GM18870 (cell line): ENCODE data around the gene OPCML.
"Not testable (repeated sequence)": the region's sequence is repeated elsewhere in the genome, so short reads cannot be mapped to it uniquely, and the experiment has no call there.

Experiments used
- ATAC-seq: cut with Tn5 transposase; IDR thresholded peaks from one replicate; pipeline ENCODE4 v1.9.1; 2021; ENCODE audit warnings: moderate library complexity; ENCODE audit not compliant: unreplicated experiment

OPCML gene

GRCh38 chr11:132429685-132430084 is 1102.6 kb downstream of the OPCML start:
- no peak for ATAC-seq

- ATAC-seq = no peak
Measured at GRCh38 chr11:132427611-132428010, 1104.7 kb downstream of the OPCML start.

DNA sequence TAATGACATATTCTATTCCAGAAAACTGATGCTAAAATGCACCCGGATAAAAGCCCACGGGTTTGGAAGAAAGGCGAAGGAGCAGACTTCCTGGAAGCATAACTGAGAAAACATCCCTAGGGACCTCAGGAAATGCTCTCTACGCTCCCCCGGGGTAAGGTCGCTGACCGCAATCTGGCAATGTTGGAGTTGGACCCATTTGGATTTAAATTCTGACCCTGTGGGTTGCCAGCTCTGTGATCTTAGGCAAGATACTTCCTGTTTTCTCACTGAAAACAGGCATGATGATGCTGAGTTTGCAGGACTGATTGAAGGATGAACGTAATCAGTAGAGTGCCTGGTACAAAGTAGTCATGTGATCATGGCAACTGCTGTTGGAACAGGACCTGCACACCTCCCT is 1107.9 kb downstream of the OPCML start:
- no peak for ATAC-seq

DNA sequence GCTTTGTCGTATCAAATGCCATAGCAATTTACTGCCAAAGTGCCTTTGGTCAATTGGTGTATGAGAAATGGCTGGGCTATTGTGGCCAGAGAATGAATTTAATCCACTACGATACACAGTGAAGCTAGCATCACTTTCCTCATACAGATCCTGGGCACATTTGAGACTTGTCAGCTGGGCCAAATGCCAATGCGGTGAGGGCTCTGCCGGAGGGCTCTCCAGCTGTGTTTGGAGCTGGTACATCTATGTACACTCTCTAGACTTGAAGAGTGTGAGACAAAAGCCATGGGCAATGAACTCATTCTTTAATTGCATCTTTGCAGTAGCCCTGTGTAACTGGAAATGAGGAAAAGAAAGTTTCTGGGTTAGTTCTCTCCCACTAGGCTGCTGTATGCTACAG is 1109.0 kb downstream of the OPCML start:
- no peak for ATAC-seq

GRCh38 chr11:132422722-132423121 is 1109.6 kb downstream of the OPCML start:
- no peak for ATAC-seq

DNA sequence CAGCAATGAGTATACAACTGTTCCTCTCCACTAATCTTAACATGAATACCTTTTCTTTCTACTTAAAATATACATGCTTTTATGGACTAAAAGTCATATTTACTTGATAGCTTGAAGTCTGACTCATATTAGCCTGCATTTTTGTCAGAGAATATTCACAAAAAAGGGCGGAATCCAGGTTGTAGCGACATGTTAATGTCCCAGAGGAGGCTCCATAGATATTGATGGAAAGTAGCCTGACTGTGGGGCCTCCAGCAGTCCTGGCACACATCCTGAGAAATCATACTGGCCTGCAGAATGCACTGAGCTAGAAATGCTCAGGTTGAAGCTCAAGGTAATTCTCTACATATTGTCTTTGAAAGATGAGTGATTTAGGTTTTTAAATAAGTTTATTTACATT is 1110.7 kb downstream of the OPCML start:
- no peak for ATAC-seq

GRCh38 chr11:132414451-132414850 is 1117.8 kb downstream of the OPCML start:
- no peak for ATAC-seq

GRCh38 chr11:132410383-132410782 is 1121.9 kb downstream of the OPCML start:
- no peak for ATAC-seq

DNA sequence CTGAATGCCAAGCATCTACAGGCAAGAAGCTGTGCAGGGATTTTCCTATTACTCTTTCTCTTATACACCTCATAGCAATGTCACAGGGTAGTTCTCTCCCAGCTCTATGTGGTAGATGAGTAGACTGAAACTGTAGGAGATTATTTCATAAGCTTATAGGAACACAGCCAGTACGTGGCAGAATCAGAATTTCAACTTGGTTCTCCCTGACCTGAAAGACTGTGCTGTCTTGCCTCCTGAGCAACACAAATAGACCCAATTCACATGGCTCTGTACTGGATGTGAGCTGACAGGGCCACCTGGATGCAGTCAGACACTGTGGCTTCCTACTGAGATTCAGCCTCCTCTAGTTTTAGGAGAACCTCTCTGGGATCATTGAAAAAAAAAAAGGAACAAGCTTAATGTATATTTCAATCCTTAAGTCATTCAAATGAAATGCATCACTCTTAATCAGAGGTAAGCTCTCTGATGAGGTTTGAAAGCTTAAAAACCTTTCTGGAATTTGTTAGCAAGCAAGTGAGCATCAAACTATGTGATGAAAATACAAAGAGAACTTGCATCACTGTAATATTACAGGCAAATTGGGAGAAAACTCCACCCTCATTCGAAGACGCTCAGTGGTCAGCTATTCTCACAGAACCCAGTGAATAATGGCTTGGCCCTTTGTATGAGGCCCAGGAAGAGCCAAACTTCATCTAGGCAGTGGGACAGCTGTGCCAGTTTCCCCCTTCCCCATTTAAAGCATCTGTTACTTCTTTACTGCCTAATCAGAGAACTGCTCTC is 1122.5 kb downstream of the OPCML start:
- ATAC-seq = no peak

DNA sequence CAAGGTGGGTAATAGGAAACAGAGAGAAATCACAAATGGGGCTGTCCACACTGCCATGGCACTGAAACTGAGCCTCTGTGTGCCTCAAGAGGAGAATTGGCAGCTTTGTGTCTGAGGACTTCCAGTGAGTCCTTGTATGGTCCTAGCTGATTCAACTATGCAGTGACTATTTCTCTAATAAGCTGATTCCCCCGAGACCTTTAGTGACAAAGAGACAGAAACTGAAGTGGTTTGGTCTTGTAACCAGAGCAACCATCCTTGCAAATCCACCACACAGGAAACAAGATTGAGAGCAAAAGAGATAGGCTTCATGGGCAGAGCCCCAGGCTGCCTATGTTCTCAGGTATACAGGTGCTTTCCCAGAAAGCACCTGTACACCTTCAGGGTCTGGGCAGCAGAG is 1123.4 kb downstream of the OPCML start:
- peak; percentile 72 for ATAC-seq

DNA sequence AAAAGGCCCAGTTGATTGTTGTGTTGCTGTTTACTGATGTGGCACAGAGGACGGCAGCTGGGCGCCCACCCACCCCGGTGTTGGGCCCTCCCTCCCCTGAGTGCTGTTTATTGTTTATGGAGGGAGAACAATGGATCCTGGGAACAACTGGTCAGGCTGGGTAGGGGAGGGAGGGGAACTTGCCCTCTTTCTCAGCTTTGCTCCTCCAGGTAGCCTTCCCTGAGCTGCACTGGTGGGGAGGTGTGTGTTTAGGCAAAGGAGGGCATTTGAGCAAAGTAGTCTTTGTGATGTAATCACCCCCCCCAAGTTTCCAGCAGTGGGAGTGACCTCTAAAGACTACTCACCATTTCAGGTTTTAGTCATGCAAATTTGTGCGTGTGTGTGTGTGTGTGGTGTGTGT is 1126.6 kb downstream of the OPCML start:
- ATAC-seq = no peak

DNA sequence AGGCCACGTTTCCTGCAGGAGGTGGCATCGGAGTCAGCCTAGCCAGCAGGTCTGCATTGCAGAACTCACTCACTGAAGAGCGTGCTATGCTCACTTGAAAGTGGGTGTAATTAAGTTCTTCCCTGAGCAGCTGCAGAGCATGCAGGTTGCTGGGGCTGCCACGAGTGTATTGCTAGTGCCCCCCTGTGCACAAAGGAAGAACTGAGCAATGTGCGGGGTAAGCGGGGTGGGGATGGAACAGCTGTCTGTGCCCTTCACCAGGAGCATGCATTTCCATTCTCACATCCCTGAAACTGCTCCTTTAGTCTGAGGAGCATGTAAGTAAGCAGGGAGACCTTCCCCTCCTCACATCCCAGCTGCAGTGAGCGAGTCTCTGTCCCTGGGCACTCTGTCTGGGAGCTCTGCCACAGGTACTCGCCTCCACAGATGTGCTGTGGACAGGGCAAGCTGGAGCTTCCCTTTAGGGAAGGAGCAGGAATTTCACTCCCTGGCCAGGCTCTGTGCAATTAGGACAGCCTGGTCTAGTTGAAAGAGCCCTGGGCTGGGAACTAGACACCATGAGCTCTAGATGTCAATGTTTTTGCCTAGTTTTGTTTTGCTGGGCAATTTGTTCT is 1130.1 kb downstream of the OPCML start:
- ATAC-seq = no peak

DNA sequence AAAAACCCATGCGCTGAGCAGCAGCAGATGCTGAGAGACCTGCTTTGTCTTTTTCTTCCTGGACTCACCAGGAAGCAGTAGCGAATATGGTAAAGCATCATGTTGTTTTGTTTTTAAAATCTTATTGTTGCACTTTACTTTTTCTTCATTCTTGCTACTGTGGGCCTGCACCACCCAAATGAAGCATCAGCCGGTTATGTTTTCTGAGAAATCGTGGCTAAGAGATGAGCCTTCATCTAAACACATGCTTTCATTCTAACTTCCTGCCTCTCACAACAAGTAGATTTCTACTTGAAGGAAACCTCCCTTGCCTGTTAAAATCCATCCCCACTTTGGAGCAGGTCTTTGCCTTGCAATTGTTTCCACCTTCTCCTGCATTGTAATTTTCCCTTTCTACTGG is 1136.0 kb downstream of the OPCML start:
- ATAC-seq = no peak

GRCh38 chr11:132395434-132395833 is 1136.9 kb downstream of the OPCML start:
- ATAC-seq = no peak

GRCh38 chr11:132379540-132379939 is 1152.8 kb downstream of the OPCML start:
- ATAC-seq = no peak

DNA sequence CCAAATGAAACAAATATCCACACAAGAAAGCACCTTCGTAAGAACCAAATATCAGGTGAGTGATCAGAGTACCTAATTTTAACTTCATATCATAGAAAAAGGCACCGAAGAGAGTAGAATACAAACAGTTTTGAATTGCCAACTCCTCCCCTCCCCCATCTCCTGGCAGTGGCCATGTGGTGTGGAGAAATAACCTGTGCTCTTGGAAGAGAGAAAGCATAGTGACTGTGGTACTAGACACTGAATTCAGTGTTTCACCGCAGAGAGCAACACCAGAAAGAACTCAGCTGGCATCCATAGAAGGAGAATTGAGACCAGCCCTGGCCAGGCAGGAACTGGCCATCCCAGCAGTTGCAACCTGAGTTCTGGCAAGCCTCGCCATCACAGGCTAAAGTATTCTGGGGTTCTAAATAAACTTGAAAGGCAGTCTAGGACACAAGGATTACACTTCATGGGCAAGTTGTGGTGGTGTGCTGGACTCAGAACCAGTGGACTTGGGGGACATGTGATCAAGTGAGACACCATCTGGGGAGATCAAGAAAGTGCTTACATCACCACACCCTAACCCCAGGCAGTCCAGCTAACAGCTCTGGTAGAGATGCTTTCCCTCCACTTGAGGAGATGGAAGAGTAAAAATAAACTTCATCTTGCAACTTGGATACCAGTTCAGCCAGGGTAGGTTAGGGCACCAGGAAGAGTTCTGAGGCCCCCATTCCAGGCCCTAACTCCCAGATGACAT is 1158.7 kb downstream of the OPCML start:
- no peak for ATAC-seq

DNA sequence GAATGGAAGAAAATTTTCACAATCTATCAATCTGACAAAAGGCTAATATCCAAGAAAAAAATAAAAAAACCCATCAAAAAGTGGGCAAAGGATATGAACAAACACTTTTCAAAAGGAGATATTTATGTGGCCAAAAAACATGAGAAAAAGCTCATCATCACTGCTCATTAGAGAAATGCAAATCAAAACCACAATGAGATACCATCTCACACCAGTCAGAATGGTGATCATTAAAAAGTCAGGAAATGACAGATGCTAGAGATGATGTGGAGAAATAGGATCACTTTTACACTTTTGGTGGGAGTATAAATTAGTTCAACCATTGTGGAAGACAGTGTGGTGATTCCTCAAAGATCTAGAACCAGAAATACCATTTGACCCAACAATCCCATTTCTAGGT is 1162.2 kb downstream of the OPCML start:
- ATAC-seq = not testable (repeated sequence)

- no peak for ATAC-seq
Measured at GRCh38 chr11:132367293-132367692, 1165.0 kb downstream of the OPCML start.

DNA sequence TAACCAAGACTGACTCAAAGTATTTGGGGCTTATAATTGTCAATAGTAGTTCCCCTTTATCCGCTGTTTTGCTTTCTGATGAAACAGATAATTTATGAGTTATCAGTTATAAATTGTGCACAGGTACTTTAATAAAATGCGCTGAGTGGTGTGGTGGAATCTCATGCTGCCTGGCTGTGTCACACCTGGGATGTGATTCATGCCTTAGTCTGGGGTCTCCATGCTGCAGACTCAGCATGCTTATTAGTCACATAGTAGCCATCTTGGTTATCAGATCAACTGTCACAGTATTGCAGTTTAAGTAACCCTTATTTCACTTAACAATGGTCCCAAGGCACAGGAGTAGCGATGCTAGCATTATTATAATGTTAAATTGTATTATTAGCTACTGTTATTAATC is 1166.7 kb downstream of the OPCML start:
- no peak for ATAC-seq
